ENCODE results near the gene C1D. TPM values are rescaled to one million over a fixed set of nuclear protein-coding genes. Genes with fewer than 3 reads are reported as not detected.

The C1D gene
- total RNA-seq, 4 donors from 2014 or later, result 15.8 to 87.1 (median 53.8) TPM

DNA sequence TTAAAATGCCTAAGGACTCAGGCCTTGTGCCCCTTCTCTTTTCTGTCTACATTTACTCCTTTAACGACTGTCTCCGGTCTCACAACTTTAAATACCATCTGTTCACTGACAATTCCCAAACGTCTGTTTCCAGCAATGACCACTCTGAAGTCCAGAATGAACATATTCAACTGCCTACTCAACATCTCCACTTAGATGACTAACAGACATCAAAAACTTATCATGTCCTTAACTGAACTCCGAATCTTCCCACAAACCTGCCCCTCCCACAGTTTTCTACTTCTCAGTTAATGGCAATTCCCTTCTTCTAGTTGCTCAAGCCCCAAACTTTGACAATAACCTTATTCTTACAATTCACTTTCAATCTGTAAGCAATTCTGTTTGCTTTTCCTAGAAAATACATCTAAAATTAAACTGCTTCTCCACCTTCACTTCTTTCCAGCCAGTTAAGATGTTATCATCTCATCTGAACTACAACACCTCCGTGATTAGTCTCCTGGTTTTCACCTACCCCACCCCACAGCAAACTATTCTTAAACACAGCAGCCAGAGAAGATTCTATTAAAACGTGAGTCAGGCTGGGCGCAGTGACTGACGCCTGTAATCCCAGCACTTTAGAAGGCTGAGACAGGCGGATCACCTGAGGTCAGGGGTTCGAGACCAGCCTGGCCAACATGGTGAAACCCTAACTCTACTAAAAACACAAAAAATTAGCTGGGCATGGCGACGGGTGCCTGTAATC, 2.8 kb downstream of the C1D start:
- H3K27ac ChIP-seq, result no peak overlapping the region
- no peak for DNase-seq
- intact Hi-C loops (cut with DNase I; ENCODE audit: low total_unique reads), result no loop called here
- H3K9me3 ChIP-seq, result no peaks in the 10 kb centered on the region
- no peak for TF ChIP-seq POLR2A (IDR thresholded peaks at IDR 0.05)
- TF ChIP-seq, protein P1, sequence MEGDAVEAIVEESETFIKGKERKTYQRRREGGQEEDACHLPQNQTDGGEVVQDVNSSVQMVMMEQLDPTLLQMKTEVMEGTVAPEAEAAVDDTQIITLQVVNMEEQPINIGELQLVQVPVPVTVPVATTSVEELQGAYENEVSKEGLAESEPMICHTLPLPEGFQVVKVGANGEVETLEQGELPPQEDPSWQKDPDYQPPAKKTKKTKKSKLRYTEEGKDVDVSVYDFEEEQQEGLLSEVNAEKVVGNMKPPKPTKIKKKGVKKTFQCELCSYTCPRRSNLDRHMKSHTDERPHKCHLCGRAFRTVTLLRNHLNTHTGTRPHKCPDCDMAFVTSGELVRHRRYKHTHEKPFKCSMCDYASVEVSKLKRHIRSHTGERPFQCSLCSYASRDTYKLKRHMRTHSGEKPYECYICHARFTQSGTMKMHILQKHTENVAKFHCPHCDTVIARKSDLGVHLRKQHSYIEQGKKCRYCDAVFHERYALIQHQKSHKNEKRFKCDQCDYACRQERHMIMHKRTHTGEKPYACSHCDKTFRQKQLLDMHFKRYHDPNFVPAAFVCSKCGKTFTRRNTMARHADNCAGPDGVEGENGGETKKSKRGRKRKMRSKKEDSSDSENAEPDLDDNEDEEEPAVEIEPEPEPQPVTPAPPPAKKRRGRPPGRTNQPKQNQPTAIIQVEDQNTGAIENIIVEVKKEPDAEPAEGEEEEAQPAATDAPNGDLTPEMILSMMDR (IDR thresholded peaks at IDR 0.05), result no peak
- H3K4me3 ChIP-seq, result no peak overlapping the region
- H3K36me3 ChIP-seq, result no peaks in the 10 kb centered on the region
- H3K27me3 ChIP-seq, result no peaks in the 10 kb centered on the region
- peaks cover 0 to 7% of the 10 kb centered on the region in 2 donors for H3K4me1 ChIP-seq

DNA sequence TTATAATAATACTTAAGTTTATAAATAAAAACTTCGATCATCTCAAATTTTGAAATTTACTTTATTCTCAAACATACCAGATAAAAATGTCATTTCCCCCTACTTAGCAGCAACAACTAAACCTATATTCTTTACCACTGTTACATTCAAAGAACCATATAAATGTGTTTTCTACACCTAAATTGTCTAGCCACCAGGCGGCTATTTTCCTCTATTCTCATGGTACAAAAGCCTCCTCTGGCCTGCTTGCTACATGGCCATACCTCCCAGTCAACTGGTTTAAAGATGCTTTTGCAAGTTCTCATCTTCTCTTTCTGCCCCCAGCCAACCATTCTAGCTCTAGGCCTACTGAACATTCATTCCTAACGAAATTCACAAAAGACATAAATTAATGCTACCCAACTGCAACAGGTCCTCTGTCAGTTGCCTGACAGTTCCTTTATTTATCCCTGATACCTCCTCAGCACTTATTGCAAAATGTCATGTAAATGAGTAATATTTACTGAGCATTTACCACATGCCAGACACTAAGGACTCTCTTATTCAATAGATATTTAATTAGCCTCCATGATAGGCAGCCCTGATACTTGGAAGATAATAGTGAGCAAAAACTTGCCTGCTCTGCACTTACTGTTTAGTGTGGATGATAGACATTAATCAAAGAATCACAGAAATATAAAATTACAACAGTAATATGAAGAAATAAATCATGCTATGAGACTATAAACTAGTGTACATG, 5.0 kb downstream of the C1D start:
- TF ChIP-seq, protein P1 (IDR thresholded peaks at IDR 0.05), result no peak
- no peak for TF ChIP-seq POLR2A (IDR thresholded peaks at IDR 0.05)
- intact Hi-C loops (cut with DNase I; ENCODE audit: low total_unique reads), result no loop called here

GRCh38 chr2:68052717-68053422, 9.9 kb downstream of the C1D start:
- Histone ChIP-seq H3K4me1 (peaks cover 0 to 5% of the 10 kb centered on the region in 2 donors), H3K36me3 (no peaks in the 10 kb centered on the region), H3K27me3 (no peaks in the 10 kb centered on the region), H3K27ac (no peak overlapping the region), H3K4me3 (no peak overlapping the region), H3K9me3 (no peaks in the 10 kb centered on the region)
- no peak for DNase-seq
- TF ChIP-seq, protein P1 (IDR thresholded peaks at IDR 0.05), result no peak
- TF ChIP-seq POLR2A (IDR thresholded peaks at IDR 0.05), result no peak
- intact Hi-C loops (cut with DNase I; ENCODE audit: low total_unique reads), result no loop called here

More for the DNA sequence above, 5.0 kb downstream of the C1D start:
- no peak overlapping the region for H3K27ac ChIP-seq
- H3K36me3 ChIP-seq, result no peaks in the 10 kb centered on the region
- H3K27me3 ChIP-seq, result no peaks in the 10 kb centered on the region
- no peak overlapping the region for H3K4me3 ChIP-seq
- no peaks in the 10 kb centered on the region for H3K9me3 ChIP-seq
- no peak for DNase-seq
- H3K4me1 ChIP-seq, result peaks cover 3 to 7% of the 10 kb centered on the region in 2 donors

- intact Hi-C loops (cut with DNase I; ENCODE audit: low total_unique reads), result no loop called here
- TF ChIP-seq POLR2A (IDR thresholded peaks at IDR 0.05), result no peak
- TF ChIP-seq, protein P1 (IDR thresholded peaks at IDR 0.05), result no peak
Measured at GRCh38 chr2:68050353-68050752, 12.5 kb downstream of the C1D start.

More at GRCh38 chr2:68050353-68050752, 12.5 kb downstream of the C1D start:
- no peaks in the 10 kb centered on the region for H3K9me3 ChIP-seq
- H3K36me3 ChIP-seq, result no peaks in the 10 kb centered on the region
- H3K27me3 ChIP-seq, result no peaks in the 10 kb centered on the region
- no peak overlapping the region for H3K4me3 ChIP-seq
- H3K27ac ChIP-seq, result no peak overlapping the region
- peaks cover 0 to 5% of the 10 kb centered on the region in 2 donors for H3K4me1 ChIP-seq
- no peak for DNase-seq

Data from uterus (tissue), 4 donors.